GM21381 (cell line): ENCODE measurements around the gene CCDC127.
"Not testable (repeated sequence)": the region's sequence is repeated elsewhere in the genome, so short reads cannot be mapped to it uniquely, and the experiment has no call there.

ENCODE experiments used
- ATAC-seq: cut with Tn5 transposase; IDR thresholded peaks from one replicate; pipeline ENCODE4 v1.9.1; 2021; ENCODE audit warnings: mild to moderate bottlenecking, moderate library complexity; ENCODE audit not compliant: unreplicated experiment

CCDC127 gene

GRCh38 chr5:235527-235926, 17.6 kb upstream of the CCDC127 start:
- ATAC-seq = not testable (repeated sequence)

- no peak for ATAC-seq
Observed at GRCh38 chr5:234450-234849, 16.5 kb upstream of the CCDC127 start.

GRCh38 chr5:233426-233825, 15.5 kb upstream of the CCDC127 start:
- not testable (repeated sequence) for ATAC-seq

GRCh38 chr5:231661-232060, 13.7 kb upstream of the CCDC127 start:
- no peak for ATAC-seq

GRCh38 chr5:230711-231110, 12.8 kb upstream of the CCDC127 start:
- no peak for ATAC-seq

GRCh38 chr5:228886-229285, 10.9 kb upstream of the CCDC127 start:
- ATAC-seq = no peak

- ATAC-seq = not testable (repeated sequence)
Observed at GRCh38 chr5:227375-227774, 9.4 kb upstream of the CCDC127 start.

GRCh38 chr5:225334-225733, 7.4 kb upstream of the CCDC127 start:
- ATAC-seq = no peak

- no peak for ATAC-seq
Observed at GRCh38 chr5:223791-224190, 5.8 kb upstream of the CCDC127 start.

- ATAC-seq = not testable (repeated sequence)
Observed at GRCh38 chr5:222951-223715, 5.2 kb upstream of the CCDC127 start.

GRCh38 chr5:219991-220390, 2.0 kb upstream of the CCDC127 start:
- ATAC-seq = no peak

- no peak for ATAC-seq
Observed at GRCh38 chr5:219460-219863, 1.5 kb upstream of the CCDC127 start.

GRCh38 chr5:218457-219291, 721 bp upstream of the CCDC127 start:
- ATAC-seq = peak; percentile 11

- ATAC-seq = not testable (repeated sequence)
Observed at GRCh38 chr5:216076-216475, 1.9 kb downstream of the CCDC127 start.

GRCh38 chr5:215256-215655, 2.7 kb downstream of the CCDC127 start:
- ATAC-seq = not testable (repeated sequence)

- no peak for ATAC-seq
Observed at GRCh38 chr5:213803-214395, 4.1 kb downstream of the CCDC127 start.

- ATAC-seq = no peak
Observed at GRCh38 chr5:208449-209114, 9.4 kb downstream of the CCDC127 start.

GRCh38 chr5:207599-207998, 10.4 kb downstream of the CCDC127 start:
- no peak for ATAC-seq

- no peak for ATAC-seq
Observed at GRCh38 chr5:206927-207536, 10.9 kb downstream of the CCDC127 start.

GRCh38 chr5:206406-206805, 11.5 kb downstream of the CCDC127 start:
- no peak for ATAC-seq
